Activated T-helper 1 cell treated with anti-CD3 and anti-CD28 coated beads, Interleukin-12 subunit alpha, Interleukin-12 subunit beta, Interleukin-2, Interleukin-4 antibody, amounts not matched to agents 30 ng/mL and 10 ng/mL and 1 ng/mL, durations not matched to agents 14 hours and 24 hours and 36 hours (primary cell): ENCODE measurements around the gene LDLRAD3. TPM values are rescaled to one million over a fixed set of nuclear protein-coding genes. Genes with fewer than 3 reads are reported as not detected.

ENCODE experiments used
- DNase-seq: peaks from one replicate; pipeline ENCODE4 v3.0.0; 2021; ENCODE audit warnings: low spot score
- H3K27ac Mint-ChIP-seq: one replicate; pipeline ENCODE4 v1.8.0; 2021; ENCODE audit warnings: mild to moderate bottlenecking, mixed read lengths
- H3K27me3 Mint-ChIP-seq: one replicate; pipeline ENCODE4 v1.8.0; 2022; ENCODE audit warnings: mild to moderate bottlenecking, moderate library complexity, mixed read lengths; ENCODE audit not compliant: insufficient read depth
- H3K36me3 Mint-ChIP-seq: one replicate; pipeline ENCODE4 v1.8.0; 2021; ENCODE audit warnings: low read depth, mixed read lengths
- H3K4me1 Mint-ChIP-seq: one replicate; pipeline ENCODE4 v1.8.0; 2021; ENCODE audit warnings: low read depth, mixed read lengths
- H3K4me3 Mint-ChIP-seq: one replicate; pipeline ENCODE4 v1.8.0; 2021; ENCODE audit warnings: mild to moderate bottlenecking, moderate library complexity, mixed read lengths
- H3K9me3 Mint-ChIP-seq: one replicate; pipeline ENCODE4 v1.8.0; 2021; ENCODE audit warnings: mixed read lengths
- intact Hi-C: fragments of 100-400 bp; cut with micrococcal nuclease; formaldehyde crosslinking; loops from one replicate; pipeline ENCODE4 v1.15.1; 2024
- total RNA-seq: library from RNA; stranded (reverse); gene quantifications from 2 replicates; pipeline ENCODE4 v1.2.3, GENCODE V29; 2022

The LDLRAD3 gene
- total RNA-seq, 1 donor from 2014 or later = 0.57 TPM

DNA sequence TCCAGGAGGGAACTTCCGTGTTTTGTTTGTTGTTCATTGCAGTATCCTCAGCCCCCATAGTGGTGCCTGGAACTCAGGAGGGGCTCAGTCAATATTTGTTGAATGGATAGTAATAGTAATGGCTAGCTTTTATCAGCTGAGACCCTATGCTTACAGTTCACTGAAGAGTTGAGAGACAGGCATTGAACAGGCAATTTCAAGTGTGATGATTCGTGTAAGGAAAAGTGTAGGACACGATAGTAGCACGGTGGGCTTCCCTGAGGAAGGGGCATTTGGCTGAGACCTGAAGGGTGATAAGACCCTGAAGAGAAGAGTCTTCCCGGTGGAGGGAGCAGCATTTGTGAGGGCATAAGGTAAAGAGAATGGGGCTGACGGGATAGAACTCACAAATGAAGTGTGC, 186.1 kb downstream of the LDLRAD3 start:
- DNase-seq = no peak
- H3K4me3 Mint-ChIP-seq = no peak overlapping the region
- intact Hi-C loops = no loop called here
- peaks cover 9% of the 10 kb centered on the region for H3K27me3 Mint-ChIP-seq
- no peaks in the 10 kb centered on the region for H3K36me3 Mint-ChIP-seq
- no peaks in the 10 kb centered on the region for H3K4me1 Mint-ChIP-seq
- no peak overlapping the region for H3K27ac Mint-ChIP-seq
- no peaks in the 10 kb centered on the region for H3K9me3 Mint-ChIP-seq

DNA sequence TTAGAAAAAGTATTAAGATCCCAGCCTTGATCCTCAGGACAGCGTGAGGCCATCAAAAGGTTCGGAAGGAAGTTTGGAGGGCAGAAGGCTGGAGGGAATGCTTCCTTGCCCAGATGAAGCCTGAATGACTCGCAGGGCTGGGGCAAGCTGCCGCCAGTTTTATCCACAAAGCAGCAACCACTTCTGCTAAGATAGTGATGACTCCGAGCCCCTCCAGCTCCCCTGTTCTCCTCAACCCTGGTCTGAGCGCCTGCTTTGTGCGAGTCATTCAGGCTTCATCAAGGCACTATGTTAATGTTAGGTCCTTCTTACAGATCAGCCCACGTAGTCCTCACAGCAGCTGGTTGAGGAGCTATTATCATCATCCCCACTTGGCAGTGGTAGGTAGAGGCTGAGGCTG, 186.5 kb downstream of the LDLRAD3 start:
- intact Hi-C loops = no loop called here
- H3K4me1 Mint-ChIP-seq = no peaks in the 10 kb centered on the region
- H3K4me3 Mint-ChIP-seq = no peak overlapping the region
- no peak overlapping the region for H3K27ac Mint-ChIP-seq
- peaks cover 9% of the 10 kb centered on the region for H3K27me3 Mint-ChIP-seq
- DNase-seq = no peak
- no peaks in the 10 kb centered on the region for H3K9me3 Mint-ChIP-seq
- no peaks in the 10 kb centered on the region for H3K36me3 Mint-ChIP-seq

DNA sequence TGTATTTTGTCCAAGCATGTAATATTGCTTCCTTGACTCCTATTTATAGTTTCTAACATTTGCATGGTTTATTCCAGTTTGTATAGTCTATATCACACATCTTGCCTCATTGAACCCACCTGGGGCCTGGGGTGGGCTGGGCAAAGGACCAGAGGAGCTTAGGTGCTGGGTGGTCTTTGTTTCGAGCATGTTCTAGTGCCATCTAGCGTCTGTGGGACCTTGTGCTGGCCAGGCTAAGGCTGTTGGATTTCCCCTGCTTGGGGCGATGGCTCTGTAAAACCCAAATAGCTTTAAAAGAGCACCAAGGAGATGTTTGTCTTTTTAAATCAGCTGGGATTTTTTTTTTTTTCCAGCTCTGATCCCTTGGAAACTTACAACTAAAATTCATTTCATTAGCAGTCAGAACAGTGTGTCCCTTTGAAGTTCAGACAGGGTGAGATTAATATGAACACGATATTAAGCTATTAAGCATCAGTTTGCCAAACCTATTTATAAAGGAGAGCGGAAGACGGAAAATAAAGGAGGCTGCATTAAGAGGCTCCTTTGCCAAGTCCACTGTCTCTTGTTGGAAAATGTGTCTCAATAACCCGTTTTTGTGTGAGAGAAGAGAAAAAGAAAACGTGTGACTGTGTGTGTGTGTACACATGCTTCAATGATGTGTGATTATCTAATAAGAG, 188.0 kb downstream of the LDLRAD3 start:
- no peak for DNase-seq
- Mint-ChIP-seq H3K4me3 (no peak overlapping the region), H3K9me3 (no peaks in the 10 kb centered on the region), H3K36me3 (no peaks in the 10 kb centered on the region), H3K27me3 (peaks cover 9% of the 10 kb centered on the region), H3K4me1 (no peaks in the 10 kb centered on the region), H3K27ac (no peak overlapping the region)
- intact Hi-C loops = no loop called here

DNA sequence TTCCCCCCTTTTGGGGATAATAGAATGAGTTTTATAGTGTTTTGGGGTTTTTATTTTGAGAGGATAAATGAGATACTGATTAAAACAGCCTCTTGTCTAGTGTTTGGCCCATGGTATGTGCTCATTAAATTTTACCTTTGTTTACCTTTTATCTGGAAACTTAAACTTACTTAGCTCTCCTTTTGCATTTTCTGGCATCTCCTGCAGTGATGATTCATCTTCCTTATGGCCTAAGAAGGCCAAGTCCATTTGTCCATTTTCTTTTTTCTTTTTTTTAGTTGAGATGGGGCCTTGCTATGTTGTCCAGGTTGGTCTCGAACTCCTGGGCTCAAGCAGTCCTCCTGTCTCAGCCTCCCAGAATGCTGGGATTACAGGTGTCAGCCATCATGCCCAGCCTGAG, 189.1 kb downstream of the LDLRAD3 start:
- intact Hi-C loops = no loop called here
- no peaks in the 10 kb centered on the region for H3K4me1 Mint-ChIP-seq
- no peak overlapping the region for H3K27ac Mint-ChIP-seq
- H3K9me3 Mint-ChIP-seq = no peaks in the 10 kb centered on the region
- H3K27me3 Mint-ChIP-seq = peaks cover 6% of the 10 kb centered on the region
- DNase-seq = no peak
- no peaks in the 10 kb centered on the region for H3K36me3 Mint-ChIP-seq
- H3K4me3 Mint-ChIP-seq = no peak overlapping the region

DNA sequence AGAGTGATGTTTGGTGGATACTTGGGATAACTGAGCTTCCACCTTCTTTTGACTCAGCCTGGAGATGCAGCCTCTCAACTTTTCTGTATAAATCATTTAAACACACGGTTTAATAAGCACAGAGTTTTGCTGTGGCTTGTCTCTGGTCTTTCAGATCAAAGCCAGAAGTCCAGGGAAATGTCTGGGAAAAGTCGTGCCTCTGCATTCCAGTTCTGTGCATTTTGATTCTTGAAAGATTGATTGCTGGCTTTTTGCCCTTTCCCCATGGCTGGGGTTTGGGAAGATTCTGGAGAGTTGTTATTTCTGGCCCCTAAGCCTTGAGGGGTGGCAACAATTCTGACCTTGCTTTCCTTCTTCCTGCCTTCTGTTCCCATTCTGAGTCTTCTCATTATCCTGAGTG, 191.2 kb downstream of the LDLRAD3 start:
- DNase-seq = no peak
- Mint-ChIP-seq H3K27me3 (peaks cover 2% of the 10 kb centered on the region), H3K4me3 (no peak overlapping the region), H3K27ac (no peak overlapping the region), H3K9me3 (no peaks in the 10 kb centered on the region), H3K4me1 (no peaks in the 10 kb centered on the region), H3K36me3 (no peaks in the 10 kb centered on the region)
- intact Hi-C loops = no loop called here

DNA sequence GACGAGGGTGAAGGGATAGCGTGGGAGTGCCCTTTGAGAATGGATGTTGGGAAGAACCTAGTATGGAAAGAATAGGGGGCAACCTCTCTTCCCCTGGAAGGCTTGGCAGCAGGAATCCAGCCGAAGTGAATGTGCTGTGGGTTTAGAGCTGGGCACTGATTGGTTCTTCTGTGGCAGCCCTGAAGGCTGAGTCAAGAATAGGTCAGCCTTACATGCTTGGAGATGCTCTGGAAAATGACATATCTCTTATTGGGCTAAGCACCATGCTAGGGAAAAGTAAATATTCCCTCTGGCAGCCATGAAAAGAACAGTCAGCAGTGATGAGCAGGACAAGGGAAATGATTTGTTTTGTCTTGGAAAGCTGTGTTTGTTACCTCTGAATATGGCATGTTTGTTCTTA, 195.9 kb downstream of the LDLRAD3 start:
- Mint-ChIP-seq H3K4me1 (no peaks in the 10 kb centered on the region), H3K4me3 (no peak overlapping the region), H3K27ac (no peak overlapping the region), H3K36me3 (no peaks in the 10 kb centered on the region), H3K9me3 (no peaks in the 10 kb centered on the region), H3K27me3 (no peaks in the 10 kb centered on the region)
- intact Hi-C loops = no loop called here
- DNase-seq = no peak

DNA sequence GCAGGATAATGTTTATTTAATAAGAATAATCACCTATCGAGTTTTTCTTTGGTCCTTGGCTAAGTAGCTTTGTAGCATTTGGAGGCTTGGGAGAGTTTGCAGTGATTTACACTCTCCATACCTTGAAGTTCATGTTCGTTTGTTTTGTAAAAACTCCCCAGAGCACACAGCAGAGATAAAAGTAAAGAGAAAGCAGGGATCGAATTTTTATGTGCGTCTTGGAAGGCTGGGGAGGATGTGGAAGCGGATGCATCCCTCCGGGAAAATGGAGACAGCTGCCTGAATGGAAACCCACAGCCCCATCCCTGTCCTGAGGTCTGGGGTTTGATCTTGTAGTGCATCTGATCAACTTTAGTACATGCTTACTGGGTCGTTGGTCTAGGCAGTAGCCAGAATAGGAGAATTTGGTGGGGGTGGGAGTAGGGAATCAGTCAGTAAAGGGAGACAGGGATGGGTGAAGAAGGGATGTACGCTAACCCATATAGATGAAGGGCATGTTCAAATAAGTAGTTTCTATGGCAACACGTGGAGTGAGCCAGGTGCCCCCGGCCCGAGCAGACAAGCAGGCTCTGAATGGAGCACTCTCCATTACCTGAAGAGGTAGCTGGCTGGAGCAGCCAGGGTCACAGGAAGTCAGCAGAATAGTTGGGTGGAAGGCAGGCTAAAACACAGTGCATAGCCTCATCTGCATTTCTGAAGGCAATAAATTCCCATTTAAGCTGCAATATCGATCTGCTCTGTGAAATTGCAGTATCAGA, 197.5 kb downstream of the LDLRAD3 start:
- no peak overlapping the region for H3K27ac Mint-ChIP-seq
- H3K9me3 Mint-ChIP-seq = no peaks in the 10 kb centered on the region
- no peaks in the 10 kb centered on the region for H3K4me1 Mint-ChIP-seq
- intact Hi-C loops = no loop called here
- H3K36me3 Mint-ChIP-seq = no peaks in the 10 kb centered on the region
- no peak for DNase-seq
- H3K4me3 Mint-ChIP-seq = no peak overlapping the region
- H3K27me3 Mint-ChIP-seq = no peaks in the 10 kb centered on the region

DNA sequence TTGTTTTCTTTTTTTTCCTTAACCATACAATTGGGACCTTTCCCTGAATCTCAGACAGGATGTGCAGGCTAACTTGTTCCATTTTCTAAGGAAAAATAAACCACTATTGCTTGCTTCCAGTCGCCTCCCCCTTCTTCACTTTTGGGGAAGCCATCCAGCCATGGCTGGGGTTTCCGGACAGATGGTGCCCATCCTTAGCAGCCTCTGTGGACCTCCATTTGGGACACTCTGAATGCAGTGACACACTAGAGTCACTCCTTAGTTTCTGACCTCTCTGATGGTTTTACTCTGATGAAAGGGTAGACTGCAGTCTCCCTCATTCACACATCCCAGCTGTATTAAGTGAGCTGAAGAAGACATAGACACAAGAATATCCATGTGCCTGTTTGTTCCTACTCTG, 198.1 kb downstream of the LDLRAD3 start:
- Mint-ChIP-seq H3K36me3 (no peaks in the 10 kb centered on the region), H3K27me3 (no peaks in the 10 kb centered on the region), H3K4me3 (no peak overlapping the region), H3K27ac (no peak overlapping the region), H3K9me3 (no peaks in the 10 kb centered on the region), H3K4me1 (no peaks in the 10 kb centered on the region)
- intact Hi-C loops = no loop called here
- DNase-seq = no peak

DNA sequence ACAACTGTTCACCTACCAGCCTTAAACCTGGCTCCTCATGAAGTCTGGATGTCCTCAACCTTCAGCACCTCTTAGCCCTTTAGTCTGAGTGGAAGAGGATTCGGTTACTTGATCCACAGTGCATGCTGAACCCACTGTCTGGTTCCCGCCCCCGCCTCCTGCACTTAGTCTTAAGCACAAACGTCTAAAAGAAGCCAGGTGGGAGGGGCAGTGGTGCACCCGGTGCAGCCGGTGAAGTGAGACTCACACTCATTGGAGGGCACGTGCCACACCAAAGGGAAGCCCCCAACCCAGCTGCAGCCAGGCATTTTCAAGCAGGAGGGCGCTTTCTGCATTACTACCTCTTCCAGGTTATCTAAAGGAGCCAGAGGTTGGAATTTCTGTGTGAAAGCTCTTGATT, 198.6 kb downstream of the LDLRAD3 start:
- Mint-ChIP-seq H3K27me3 (no peaks in the 10 kb centered on the region), H3K4me1 (no peaks in the 10 kb centered on the region), H3K27ac (no peak overlapping the region), H3K9me3 (no peaks in the 10 kb centered on the region), H3K36me3 (no peaks in the 10 kb centered on the region), H3K4me3 (no peak overlapping the region)
- DNase-seq = no peak
- intact Hi-C loops = no loop called here

DNA sequence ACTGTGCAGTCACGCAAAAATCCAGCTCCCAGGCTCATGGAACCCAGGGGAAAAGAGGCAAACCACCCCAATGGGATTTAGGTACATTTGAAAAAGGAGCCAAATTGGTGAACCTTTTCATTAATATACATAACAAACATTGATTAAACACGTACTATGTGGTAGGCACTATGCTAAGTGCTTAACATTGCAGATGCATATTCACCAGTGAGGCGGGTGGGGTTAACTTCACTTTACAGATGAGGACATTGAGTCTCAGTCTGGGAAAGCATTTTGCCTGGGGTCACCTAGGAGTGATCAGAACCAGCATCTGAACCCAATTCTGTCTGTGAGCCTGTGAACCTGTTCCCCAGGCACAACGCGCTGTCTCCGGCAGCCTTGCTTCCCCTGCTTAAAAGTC, 199.0 kb downstream of the LDLRAD3 start:
- no peaks in the 10 kb centered on the region for H3K36me3 Mint-ChIP-seq
- no peak for DNase-seq
- no peak overlapping the region for H3K4me3 Mint-ChIP-seq
- intact Hi-C loops = no loop called here
- no peak overlapping the region for H3K27ac Mint-ChIP-seq
- no peaks in the 10 kb centered on the region for H3K9me3 Mint-ChIP-seq
- no peaks in the 10 kb centered on the region for H3K4me1 Mint-ChIP-seq
- H3K27me3 Mint-ChIP-seq = no peaks in the 10 kb centered on the region

DNA sequence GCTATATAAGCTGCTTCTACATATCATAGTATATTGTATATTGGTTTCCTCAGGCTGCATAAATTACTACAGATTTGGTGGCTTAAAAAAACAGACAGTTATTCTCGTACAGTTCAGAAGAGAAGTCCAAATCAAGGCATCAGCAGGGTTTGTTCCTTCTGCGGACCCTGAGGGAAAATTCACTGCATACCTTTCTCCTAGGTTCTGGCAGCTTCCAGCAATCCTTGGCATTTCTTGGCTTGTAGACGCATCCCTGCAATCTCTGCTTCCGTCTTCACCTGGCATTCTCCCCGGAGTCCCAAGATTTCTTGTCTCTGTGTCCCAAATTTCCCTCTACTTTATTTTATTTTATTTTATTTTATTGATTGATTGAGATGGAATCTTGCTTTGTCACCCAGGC, 202.6 kb downstream of the LDLRAD3 start:
- H3K27me3 Mint-ChIP-seq = no peaks in the 10 kb centered on the region
- intact Hi-C loops = no loop called here

DNA sequence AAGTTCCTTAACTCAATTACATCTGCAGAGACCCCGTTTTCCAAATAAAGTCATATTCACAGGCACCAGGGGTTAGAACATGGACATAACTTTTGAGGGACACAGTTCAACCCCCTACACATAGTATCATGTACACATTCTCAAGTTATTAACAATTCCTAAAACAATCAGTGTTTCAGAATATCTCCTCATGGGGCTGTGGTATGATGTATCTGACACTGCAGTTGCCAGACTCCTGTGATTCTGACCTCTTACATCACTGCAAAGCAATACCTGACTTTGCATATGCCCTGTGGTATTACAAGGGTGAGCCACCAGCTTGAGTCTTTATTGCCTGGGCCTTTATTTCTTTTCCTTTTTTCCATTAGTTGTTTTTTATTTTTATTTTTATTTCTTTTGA, 203.6 kb downstream of the LDLRAD3 start:
- intact Hi-C loops = no loop called here
- H3K4me1 Mint-ChIP-seq = peaks cover 14% of the 10 kb centered on the region

More for the DNA sequence above, 202.6 kb downstream of the LDLRAD3 start:
- Mint-ChIP-seq H3K4me1 (peaks cover 14% of the 10 kb centered on the region), H3K9me3 (no peaks in the 10 kb centered on the region), H3K4me3 (no peak overlapping the region), H3K27ac (no peak overlapping the region), H3K36me3 (no peaks in the 10 kb centered on the region)
- no peak for DNase-seq

DNA sequence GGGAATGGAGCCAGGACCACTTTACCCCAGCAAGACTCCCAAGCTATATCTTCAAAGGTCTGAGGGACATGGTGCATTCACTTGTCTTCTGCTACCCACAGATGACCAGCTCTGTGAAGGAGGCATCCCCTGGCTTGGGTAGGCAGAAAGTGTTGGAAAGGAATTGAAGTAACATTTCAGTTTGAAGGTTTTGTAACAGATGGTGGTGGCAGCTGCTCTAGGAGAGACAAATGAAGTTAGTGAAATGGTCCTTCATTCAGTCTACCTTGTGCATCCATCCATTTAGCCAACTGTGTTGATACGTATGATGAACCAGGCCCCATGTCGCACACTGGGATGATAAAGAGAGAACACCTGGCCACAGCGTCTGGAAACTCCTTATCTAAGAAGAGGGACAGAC, 204.8 kb downstream of the LDLRAD3 start:
- H3K36me3 Mint-ChIP-seq = no peaks in the 10 kb centered on the region
- H3K4me3 Mint-ChIP-seq = no peak overlapping the region
- H3K4me1 Mint-ChIP-seq = peaks cover 14% of the 10 kb centered on the region
- intact Hi-C loops = no loop called here
- DNase-seq = no peak
- no peak overlapping the region for H3K27ac Mint-ChIP-seq
- no peaks in the 10 kb centered on the region for H3K9me3 Mint-ChIP-seq
- H3K27me3 Mint-ChIP-seq = peaks cover 6% of the 10 kb centered on the region

More for the DNA sequence above, 203.6 kb downstream of the LDLRAD3 start:
- H3K27me3 Mint-ChIP-seq = no peaks in the 10 kb centered on the region
- H3K27ac Mint-ChIP-seq = no peak overlapping the region
- no peak for DNase-seq
- no peak overlapping the region for H3K4me3 Mint-ChIP-seq
- H3K9me3 Mint-ChIP-seq = no peaks in the 10 kb centered on the region
- H3K36me3 Mint-ChIP-seq = no peaks in the 10 kb centered on the region
